Choroid plexus epithelial cell (primary cell): Measurements from ENCODE around the gene DLD.
"Not testable (repeated sequence)": the region's sequence is repeated elsewhere in the genome, so short reads cannot be mapped to it uniquely, and the experiment has no call there.

Source experiments
- DNase-seq: peaks from one replicate; pipeline ENCODE4 v3.0.0-alpha.2; 2010; ENCODE audit warnings: low read depth
- H3K4me3 ChIP-seq: 2 replicates; pipeline ENCODE4 v1.5.1; 2011; ENCODE audit warnings: low read depth, mild to moderate bottlenecking, control low read depth, low read length, moderate library complexity
- TF ChIP-seq, protein P1 (sequence below): conservative IDR thresholded peaks from 2 replicates; pipeline ENCODE4 v1.5.1; 2011; ENCODE audit warnings: low read depth, mild to moderate bottlenecking, control low read depth, inconsistent platforms, low read length, moderate library complexity

DLD gene

DNA sequence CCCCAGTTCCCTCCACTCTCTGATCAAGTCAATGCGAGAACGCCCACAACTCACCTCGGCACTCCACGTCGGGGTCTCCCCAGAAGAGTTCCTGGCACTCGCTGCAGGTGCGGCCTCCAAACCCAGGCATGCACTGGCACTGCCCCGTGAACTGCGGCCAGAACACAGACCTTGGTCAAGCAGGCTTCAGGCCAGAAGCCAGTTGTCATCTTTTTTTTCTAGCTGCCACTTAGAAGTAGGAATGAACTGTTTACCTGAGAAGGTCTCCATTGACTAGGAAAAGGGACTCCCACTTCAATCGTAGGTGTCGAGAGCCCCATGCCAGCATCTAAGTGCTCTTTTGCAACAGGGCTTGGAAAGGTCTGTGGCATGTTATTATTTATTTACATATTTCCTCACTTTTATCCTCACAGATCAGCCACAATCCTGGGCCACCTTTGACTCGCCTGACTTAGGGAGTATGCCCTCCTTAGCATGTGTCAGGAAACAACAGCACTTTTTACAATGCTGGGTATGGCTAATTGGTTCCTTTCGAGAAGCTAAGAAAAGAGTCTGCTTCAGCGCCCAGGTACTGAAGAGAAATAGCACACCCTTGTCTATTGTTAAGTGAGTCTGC lies 60.3 kb downstream of the DLD start:
- DNase-seq, result no peak
- TF ChIP-seq, protein P1, sequence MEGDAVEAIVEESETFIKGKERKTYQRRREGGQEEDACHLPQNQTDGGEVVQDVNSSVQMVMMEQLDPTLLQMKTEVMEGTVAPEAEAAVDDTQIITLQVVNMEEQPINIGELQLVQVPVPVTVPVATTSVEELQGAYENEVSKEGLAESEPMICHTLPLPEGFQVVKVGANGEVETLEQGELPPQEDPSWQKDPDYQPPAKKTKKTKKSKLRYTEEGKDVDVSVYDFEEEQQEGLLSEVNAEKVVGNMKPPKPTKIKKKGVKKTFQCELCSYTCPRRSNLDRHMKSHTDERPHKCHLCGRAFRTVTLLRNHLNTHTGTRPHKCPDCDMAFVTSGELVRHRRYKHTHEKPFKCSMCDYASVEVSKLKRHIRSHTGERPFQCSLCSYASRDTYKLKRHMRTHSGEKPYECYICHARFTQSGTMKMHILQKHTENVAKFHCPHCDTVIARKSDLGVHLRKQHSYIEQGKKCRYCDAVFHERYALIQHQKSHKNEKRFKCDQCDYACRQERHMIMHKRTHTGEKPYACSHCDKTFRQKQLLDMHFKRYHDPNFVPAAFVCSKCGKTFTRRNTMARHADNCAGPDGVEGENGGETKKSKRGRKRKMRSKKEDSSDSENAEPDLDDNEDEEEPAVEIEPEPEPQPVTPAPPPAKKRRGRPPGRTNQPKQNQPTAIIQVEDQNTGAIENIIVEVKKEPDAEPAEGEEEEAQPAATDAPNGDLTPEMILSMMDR, result no peak
- no peak overlapping the region for H3K4me3 ChIP-seq

DNA sequence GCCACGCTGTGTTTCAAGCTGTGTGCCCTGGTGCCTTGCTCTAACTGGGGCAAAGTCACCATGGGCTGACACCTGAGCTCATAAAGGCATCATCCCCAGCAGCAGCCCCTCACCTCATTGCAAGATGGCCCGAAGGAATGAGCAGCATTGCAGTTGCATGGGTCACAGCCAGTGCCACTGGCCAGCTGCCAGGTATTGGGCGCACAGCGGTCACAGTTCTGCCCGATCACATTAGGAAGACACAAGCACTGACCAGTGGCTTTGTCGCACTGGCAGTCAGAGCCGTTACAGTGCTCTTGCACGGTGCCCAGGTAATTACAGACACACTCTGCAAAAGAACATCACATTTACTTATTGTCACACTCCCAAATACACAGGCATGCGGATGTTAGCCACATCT lies 60.9 kb downstream of the DLD start:
- DNase-seq, result no peak
- H3K4me3 ChIP-seq, result no peak overlapping the region
- TF ChIP-seq, protein P1, result no peak

DNA sequence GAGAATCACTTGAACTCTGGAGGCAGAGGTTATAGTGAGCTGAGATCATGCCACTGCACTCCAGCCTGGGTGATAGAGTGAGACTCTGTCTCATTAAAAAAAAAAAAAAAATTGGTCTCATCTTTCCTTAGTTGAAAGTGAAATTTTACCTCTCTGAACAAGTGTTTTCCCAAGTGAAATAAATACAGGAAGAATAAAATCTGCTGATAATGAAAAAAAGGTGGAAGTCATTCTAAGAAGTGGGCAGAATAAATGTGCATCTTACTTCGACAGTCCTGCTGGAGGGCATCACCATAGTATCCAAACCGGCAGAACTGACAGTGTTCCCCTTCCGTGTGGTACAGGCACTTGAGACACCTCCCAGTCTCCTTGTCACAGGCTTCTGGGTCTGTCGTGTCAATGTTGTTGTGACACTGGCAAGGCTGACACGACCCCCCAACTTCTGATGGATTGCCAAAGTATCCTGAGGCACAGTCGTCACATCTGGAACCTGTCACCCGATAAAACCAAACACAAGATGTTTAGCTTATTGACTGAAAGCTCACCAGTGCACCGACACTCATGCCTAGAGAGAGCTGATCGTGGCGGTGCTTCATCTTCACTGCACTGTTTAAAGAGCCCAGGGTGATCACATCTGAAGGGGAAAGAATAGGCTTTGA lies 62.4 kb downstream of the DLD start:
- DNase-seq, result no peak
- no peak overlapping the region for H3K4me3 ChIP-seq
- TF ChIP-seq, protein P1, result no peak

DNA sequence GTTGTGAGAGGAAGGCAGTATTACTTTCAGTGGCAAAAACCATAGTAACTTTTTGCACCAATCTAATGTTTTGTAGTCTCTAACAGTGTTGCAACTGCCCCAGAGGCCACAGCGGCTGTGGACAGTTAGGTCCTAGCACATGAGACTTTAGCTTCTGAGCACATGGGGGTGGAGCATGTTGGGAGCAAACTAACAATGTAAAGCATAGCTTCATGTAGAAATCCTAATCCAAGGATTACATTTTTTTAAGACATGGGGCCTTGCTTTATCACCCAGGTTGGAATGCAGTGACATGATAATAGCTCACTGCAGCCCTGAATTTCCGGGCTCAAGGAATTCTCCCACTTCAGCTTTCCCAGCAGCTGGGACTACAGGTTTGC lies 62.9 kb downstream of the DLD start:
- peak; percentile 62 for DNase-seq
- H3K4me3 ChIP-seq, result no peak overlapping the region
- TF ChIP-seq, protein P1, result no peak

DNA sequence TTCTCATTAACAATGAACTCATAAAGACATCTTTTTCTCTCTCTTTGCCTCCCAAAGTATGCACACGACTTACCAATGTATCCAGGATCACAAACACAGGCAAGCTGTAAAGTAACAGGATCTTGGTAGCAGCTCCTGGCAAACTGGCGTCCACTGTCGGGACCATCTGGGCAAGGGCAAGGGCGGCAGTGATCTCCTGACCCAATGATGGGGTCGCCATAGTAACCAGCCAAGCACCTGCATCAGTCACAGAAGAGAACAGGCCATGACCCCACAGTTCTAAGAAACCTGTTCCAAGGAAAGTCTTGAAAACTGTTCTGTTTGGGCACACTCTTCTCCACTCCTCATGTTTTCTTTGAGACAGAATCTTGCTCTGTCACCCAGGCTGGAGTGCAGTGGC lies 64.4 kb downstream of the DLD start:
- no peak for DNase-seq
- no peak overlapping the region for H3K4me3 ChIP-seq
- TF ChIP-seq, protein P1, result no peak

DNA sequence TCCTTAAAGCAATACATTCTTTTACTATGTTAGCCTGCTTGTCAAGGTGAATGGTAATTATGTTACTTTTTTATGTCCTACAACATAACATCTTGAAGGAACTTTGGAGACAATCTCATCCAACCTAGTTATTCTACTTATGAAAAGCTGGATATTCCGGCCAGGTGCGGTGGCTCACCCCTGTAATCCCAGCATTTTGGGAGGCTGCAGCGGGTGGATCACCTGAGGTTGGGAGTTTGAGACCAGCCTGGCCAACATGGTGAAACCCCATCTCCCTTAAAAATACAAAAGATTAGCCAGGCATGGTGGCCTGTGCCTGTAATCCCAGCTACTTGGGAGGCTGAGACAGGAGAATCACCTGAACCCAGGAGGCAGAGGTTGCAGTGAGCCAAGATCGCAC lies 66.0 kb downstream of the DLD start:
- not testable (repeated sequence) for DNase-seq, H3K4me3 ChIP-seq

DNA sequence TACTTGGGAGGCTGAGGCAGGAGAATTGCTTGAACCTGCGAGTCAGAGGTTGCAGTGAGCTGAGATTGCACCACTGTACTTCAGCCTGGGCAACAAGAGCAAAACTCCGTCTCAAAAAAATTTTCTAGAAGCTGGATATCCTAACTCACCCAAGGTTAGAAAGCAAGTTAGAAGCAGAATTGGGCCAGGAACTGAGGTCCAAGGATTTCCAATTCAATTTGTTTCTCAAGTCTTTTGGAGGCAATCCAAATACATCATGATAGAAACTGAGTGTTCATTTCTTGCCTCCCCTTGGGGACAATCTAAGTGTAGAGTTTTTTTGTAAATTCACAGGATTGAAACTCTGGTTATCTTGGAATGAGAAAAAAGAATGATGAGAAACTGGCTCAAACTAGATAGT lies 66.5 kb downstream of the DLD start:
- H3K4me3 ChIP-seq, result no peak overlapping the region
- TF ChIP-seq, protein P1, result no peak
- DNase-seq, result no peak
